ENCODE results near the gene GJC2.
"Not testable (repeated sequence)": the region's sequence is repeated elsewhere in the genome, so short reads cannot be mapped to it uniquely, and the experiment has no call there.

The GJC2 gene

GRCh38 chr1:228149406-228150119, at the start of gene GJC2:
Gene GJC2, plus strand, starts transcription at chr1:228149930. Its CDS starts 7,829 bp downstream, at chr1:228157759.
- no peak for DNase-seq (ENCODE audit: low read depth, low spot score)

- no peak for DNase-seq (ENCODE audit: low read depth, low spot score)
These were observed 48.7 kb upstream of the GJC2 start for GRCh38 chr1:228100822-228101613.

- no peak for DNase-seq (ENCODE audit: low read depth, low spot score)
These were observed 48.1 kb upstream of the GJC2 start for GRCh38 chr1:228101614-228101993.

- DNase-seq (ENCODE audit: low read depth, low spot score), result no peak
These were observed 47.5 kb upstream of the GJC2 start for GRCh38 chr1:228101994-228102790.

- DNase-seq (ENCODE audit: low read depth, low spot score), result peak; percentile 85
These were observed 46.7 kb upstream of the GJC2 start, which contains the start of gene C1orf35 for GRCh38 chr1:228102791-228103620. Gene C1orf35, minus strand, starts transcription at chr1:228103325. Its CDS starts 98 bp downstream, at chr1:228103227.

- no peak for DNase-seq (ENCODE audit: low read depth, low spot score)
These were observed 45.0 kb upstream of the GJC2 start for GRCh38 chr1:228104526-228105269.

- no peak for DNase-seq (ENCODE audit: low read depth, low spot score)
These were observed 44.3 kb upstream of the GJC2 start for GRCh38 chr1:228105270-228105995.

- DNase-seq (ENCODE audit: low read depth, low spot score), result no peak
These were observed 43.5 kb upstream of the GJC2 start for GRCh38 chr1:228105996-228106799.

- DNase-seq (ENCODE audit: low read depth, low spot score), result no peak
These were observed 43.0 kb upstream of the GJC2 start for GRCh38 chr1:228106800-228107054.

GRCh38 chr1:228107636-228108035, 42.1 kb upstream of the GJC2 start:
- DNase-seq (ENCODE audit: low read depth, low spot score), result no peak

- no peak for DNase-seq (ENCODE audit: low read depth, low spot score)
These were observed 41.6 kb upstream of the GJC2 start for GRCh38 chr1:228108055-228108690.

GRCh38 chr1:228108742-228109072, 41.0 kb upstream of the GJC2 start:
- no peak for DNase-seq (ENCODE audit: low read depth, low spot score)

GRCh38 chr1:228109073-228109961, 40.4 kb upstream of the GJC2 start, which contains the start of gene MRPL55:
Gene MRPL55, minus strand, starts transcription at chr1:228109299. Its CDS starts 1,039 bp downstream, at chr1:228108260.
- peak; percentile 93 for DNase-seq (ENCODE audit: low read depth, low spot score)

GRCh38 chr1:228109962-228110488, 39.7 kb upstream of the GJC2 start:
- DNase-seq (ENCODE audit: low read depth, low spot score), result no peak

- no peak for DNase-seq (ENCODE audit: low read depth, low spot score)
These were observed 39.2 kb upstream of the GJC2 start for GRCh38 chr1:228110556-228110955.

- DNase-seq (ENCODE audit: low read depth, low spot score), result not testable (repeated sequence)
These were observed 38.4 kb upstream of the GJC2 start for GRCh38 chr1:228111315-228111714.

- no peak for DNase-seq (ENCODE audit: low read depth, low spot score)
These were observed 37.6 kb upstream of the GJC2 start for GRCh38 chr1:228112167-228112566.
